Measurements from ENCODE around the gene MKS1.

The MKS1 gene

DNA sequence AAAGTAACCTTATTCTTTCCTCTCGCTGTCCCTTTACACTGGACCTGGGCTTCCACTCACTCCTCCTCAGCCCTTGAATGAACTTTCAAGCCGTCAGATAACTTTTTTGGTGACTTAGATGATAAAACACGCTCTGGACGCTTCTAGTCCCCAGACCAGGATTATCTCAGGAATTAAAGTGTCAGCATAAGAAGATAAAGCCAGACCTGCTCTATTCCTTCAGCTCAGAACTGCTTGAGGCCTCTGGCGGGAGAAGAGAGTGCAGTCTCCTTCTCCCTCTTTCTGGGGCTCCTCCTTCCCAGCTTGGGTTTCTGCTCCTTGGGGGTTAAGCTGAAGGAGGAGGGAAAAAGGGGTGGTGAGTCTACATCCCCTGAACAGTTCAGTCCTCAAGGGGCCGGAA lies 25.9 kb upstream of the MKS1 start:
- FAIRE-seq = no peak

DNA sequence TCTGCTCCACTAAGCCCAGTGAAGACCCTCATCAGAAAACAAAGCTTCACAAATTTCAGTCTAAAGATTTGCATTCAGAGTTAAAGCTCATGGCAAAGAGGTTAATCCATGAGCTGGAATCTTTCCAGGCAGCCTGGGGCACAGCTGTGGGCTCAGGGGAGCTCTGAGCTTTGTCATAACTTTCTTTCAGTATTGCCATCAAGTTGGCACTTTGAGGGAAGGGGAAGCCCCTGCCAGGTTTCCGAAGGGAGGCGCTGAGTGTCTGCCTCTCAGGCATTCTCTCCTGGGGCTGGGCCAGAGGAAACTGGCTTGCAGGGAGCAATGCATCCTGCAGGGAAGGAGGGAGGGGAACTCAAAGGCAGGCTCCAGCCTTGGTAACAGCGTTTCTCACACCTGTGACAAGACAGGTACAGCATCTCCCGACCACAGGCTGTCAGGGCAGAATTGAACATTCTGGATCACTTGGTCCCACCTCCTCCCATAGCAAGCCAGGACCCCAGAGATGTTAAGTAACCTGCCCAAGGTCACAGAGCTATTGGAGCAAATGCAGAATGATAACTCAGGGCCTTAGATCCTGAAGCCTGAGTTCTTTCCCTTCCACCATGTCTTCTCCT lies 23.2 kb upstream of the MKS1 start:
- FAIRE-seq = no peak

DNA sequence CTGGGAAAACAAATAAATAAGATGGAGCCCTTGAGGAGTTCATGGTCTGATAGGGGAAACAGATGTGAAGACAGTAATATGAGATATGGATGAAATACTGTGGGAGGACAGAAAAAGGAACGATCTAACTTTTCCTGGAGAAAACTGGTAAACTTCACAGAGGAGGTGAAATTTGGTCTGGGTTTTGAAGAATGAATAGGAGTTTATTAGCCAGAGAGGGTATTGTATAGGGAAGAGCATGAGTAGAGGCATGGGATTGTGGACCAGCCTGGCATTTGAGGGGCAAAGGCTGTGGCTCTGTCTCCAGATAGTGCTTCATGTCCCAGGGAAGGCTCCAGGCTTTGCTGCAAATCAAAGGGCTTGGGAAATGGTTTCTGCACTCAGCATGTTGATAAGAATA lies 20.9 kb upstream of the MKS1 start:
- FAIRE-seq = no peak

DNA sequence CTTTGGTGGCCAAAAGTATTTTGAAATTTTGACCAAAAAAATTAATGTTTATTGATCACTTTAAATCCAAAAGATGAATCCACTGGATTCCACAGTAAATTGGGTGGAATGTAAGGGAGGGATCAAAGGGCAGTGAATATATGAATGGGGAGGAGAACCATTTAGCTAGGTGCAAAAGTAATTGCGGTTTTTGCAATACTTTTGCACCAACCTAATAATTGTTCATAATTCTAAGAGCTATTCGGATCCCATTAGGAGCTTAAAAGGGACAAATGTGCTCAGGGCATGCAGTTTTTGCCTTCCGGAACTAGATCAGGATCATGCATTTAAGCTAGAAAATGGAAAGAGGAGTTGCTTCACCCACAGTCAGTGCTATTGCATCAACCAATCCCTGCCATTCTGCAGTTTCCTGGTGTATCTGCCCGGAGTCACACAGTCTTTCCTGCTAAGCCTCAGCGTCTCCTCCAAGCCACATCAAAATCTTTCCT lies 19.1 kb upstream of the MKS1 start, which contains the start of gene LPO:
TSS of gene LPO (plus strand) at position 438 of the 488 bp plus-strand sequence. CDS start 4,396 bp downstream, outside the sequence.
- no peak for FAIRE-seq

DNA sequence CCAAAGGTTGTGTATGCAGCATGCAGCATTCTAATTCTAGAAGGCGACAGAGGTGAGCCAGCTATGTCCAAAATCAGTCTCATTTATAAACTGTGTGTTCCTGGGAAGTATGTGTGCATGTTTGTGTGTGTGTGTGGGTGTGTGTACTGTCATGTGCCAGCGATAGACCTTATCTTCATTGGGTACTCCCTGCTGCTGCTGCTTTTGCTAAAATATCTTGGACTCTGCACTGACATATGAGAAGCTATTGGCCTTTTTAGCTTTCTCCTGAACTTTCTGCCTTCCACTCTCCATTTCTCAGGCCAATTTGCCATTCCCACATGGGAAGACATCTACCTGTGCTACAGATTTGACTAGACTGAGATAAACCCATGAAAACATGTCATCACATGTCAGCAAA lies 17.3 kb upstream of the MKS1 start:
- no peak for FAIRE-seq

DNA sequence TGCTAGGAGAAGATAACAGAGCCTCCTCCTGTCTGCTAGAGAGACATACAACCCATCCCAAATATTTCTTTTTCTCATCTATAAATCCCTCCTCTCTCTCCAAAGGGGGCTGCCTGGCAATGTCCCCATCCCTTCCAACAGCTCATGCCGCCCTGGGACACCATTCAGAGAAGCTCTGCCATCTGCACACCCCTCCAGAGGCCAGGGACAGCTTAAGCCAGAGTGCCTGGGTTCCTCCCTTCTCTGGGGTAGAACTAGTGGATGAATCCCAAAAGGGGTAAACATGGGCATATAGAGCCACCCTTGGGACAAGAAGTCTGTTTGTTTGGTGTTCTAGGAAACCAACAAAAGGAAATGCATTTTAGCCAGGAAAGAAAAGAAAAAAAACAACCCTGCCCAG lies 16.8 kb upstream of the MKS1 start:
- FAIRE-seq = no peak

DNA sequence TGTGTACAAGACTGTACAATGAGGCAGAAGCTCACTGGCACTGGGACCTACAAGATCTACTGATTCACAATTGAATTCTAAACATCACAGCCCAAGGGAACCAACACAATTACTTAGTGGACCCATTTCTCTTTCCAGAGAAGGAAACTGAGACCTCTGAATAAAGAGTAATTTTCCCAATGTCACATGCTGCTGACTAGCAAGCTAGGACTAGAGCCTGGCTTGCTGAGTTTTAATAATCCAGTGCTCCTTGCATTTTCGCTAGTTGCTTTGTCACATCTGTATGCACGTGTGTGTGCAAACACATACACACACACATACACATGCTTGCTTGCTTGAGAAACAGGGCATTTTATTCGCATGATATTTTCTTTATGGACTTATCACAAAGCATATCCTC lies 15.5 kb upstream of the MKS1 start:
- no peak for FAIRE-seq

DNA sequence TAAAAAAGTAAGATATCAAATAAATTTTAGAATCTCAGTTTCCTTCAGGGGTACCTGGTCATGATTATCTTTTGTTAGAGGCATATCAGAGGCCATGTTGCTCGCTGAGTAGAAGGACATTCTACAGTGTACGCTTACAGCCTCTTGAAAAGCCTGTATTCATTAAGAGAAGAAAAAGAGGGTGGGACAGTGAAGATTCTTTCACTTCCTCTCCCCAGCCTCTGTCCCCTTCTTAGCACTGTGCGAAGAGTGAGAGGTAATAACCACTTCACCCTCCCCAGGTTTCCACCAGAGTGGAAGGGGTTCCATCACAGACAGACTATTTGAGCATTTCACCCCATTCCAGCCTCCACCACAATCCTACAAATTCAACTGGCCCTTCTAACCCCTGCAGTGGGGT lies 14.5 kb upstream of the MKS1 start:
- no peak for FAIRE-seq

DNA sequence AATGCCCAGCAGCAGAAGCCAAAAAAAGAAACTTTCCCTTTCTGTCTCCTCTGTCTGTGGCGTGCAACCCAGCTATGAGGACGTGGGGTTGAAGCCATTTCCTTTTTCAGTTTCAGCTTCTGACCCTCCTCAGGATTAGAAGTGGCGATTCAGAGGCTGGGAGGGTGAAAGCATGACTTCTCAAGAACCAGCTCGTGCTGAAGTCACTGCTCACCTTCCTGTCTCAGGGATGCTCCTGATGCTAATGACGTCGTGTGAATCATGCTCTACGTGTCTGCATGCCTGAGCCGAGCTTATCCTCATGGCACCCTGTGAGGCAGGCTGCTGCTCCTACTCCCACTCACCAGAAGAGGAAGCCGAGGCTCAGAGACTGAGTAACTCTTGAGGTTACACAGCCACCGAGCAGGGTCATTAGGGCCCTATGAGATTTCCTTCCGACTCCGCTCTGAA lies 13.7 kb upstream of the MKS1 start:
- no peak for FAIRE-seq

DNA sequence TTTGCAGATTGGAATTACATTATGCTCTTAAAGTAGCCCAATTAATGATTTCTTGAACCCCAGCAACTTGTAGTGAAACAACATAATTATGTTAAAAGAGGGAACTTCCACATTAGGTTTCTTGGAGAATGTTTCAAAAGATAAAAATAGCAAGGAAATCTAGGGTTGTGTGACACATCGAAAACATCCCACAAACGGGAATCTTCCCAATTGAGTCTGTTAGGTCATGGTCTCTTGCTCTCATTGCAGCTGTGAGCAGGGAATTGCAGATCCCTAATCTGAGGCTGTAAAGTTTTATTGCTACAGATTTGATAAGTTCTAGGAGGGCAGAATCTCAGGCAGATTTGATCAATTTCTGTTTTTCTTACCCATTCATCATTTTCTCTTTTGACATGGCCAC lies 12.6 kb upstream of the MKS1 start:
- FAIRE-seq = no peak

DNA sequence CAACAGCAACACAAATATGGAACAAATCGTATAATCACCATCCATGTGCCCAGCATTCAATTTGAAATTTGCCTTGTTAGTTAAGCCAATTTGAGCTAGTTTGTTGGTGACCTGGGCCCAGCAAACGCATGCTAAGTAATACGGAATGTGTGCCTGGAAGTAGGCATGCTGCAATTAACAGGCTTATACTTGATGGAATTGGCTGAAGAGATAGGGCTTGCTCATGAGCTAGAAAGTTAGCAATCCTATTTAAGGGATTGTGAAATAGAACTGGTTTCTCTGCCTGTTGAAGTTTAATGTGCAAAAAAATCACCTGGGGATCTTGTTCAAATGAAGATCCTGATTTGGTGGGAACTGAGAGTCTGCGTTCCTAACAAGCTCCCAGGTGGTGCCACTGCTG lies 10.8 kb upstream of the MKS1 start:
- no peak for FAIRE-seq

DNA sequence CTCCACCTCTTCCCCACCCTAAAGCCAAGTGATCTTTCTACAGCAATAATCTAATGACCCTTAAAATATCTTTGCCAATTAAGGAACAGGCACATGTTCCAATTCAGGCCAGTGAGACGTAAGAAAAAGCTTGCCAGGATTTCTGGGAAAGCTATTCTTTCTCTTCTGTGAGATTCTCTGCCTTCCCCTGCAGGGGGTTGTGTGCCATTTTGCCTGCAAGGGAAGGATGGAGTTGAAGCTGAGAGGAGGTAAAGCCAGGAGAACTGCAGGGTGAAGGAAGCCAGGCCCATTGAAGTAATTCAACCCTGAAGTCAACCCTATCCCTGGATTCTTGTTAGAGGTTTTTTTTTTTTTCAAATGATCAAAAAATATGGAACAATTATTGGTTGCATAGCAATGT lies 10.3 kb upstream of the MKS1 start:
- no peak for FAIRE-seq

DNA sequence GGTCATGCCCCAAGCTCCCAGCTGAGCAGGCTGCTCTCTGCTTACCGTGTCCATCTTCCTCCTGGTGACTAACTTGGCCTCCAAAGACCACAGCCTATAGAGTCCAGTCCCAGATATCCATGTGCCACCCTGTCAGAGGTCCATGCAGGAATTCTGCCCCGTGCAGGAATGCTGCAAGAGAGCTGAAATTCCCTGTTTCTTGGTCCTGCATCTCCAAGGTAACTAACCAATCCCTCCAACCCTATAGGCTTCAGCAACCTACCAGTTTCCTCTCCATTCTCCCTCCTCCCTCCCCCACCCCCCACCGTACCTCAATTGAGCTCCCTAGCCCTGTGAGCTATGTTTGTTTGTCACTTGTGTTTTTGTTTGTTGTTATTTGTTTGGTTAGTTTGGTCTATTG lies 9.6 kb upstream of the MKS1 start:
- FAIRE-seq = no peak

DNA sequence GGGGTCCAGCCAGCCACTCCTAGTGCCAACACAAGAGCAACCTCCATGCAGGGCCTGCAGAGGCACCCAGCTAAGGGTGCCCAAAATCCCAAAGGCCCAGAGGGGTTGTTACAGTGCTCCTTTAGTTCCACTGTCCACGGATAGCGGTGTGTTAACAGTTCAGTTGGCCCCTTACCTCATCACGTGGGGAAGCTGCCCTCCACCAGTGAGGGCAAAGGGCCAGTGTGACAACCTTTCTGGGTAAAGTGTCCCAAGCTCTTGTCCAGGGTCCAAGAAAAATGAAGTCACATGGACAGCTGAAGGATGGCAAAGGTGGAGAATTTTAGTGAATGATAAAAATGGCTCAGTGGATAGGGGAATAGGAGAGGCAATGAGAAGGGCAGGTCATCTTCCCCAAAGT lies 8.7 kb upstream of the MKS1 start:
- FAIRE-seq = no peak

DNA sequence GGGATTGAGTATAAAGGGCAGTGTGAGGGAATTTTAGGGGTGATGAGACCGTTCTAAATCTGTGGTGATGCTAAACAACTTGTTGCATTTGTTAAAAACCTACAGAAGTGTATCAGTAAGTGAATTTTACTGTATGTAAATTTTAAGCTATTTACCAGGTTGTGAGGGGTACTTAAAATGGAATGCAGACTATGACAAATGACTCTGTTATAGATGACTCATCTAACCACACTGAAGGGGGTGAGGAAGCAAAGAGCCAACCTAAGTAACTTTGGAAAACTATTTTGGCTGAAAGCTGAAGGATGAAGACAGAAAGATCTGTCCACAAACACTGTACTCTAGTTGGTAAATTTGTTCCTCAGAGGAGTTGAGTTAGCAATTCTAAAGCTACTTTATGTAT lies 5.3 kb upstream of the MKS1 start:
- no peak for FAIRE-seq

DNA sequence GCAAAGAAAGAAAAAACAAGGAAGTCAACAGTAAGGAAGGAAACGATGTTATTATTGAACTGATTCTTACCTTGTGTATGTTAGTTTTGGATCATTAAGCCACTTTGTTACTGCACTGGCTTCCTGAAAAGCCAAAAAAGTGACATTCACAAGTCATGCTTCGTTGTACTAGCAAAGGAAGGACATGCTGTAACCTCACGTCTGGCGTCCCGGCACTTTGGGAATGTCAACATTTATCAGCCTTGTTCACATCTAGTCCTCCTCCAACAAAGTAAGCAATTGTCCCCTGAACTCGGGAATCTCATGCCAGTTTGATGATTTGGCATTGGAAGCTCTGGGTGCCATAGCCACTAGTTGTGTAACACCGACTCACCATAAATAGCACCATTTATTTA lies 731 bp upstream of the MKS1 start:
- FAIRE-seq = no peak

DNA sequence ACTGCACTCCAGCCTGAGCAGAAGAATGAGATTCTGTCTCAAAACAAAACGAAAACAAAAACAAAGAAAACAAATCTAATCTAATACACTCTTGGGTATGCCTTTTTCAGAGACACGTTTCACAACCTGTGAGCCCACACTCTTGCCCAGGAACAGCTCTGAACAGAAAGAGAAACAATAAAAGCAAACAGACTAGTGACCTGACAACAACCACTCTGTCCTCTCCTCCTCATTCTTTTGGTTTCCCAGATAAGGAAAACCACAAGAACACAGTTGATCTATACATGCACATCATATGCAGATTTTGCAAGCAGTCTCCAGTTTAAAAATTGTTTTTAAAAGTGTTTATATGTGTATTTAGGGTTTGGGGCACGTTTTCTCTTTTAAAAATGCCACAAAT lies 1.3 kb downstream of the MKS1 start:
- no peak for FAIRE-seq

DNA sequence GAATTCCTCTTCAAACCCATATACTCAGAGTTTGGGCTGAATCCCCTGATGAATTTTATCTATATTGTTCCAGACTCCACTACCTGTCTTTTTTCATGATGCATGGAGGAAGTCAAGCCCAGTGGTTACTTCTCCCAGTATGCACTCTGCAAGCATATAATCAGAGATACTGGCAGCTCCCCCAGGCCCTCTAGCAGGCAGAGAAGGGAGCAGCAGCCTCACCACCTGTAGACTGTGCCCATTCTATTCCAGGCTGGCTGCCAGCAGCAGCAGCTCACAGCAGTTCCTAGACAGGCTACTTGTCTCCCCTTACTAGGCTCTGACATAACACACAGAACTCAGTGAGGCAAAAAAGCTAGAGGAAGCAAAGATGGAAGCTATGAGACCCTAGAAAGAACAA lies 3.4 kb downstream of the MKS1 start:
- FAIRE-seq = no peak

DNA sequence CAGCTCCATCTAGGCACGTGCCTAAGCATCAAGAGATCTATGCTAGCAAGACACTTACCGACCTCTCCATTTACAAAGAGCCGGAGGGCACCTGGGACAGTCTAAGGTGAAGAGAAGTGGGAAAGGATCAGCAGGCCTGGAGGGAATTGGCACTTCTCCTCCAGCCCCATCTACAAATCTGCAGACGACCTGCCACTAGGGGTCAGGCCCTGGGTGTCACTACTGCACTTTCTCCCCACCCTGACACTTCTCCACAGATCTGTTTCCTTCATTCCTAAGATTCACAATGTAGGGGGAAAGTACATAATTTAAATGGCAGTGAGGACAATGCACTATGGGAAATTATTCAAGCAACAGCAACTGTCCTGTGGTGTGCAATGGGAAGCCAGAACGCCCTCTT lies 8.1 kb downstream of the MKS1 start:
- no peak for FAIRE-seq

DNA sequence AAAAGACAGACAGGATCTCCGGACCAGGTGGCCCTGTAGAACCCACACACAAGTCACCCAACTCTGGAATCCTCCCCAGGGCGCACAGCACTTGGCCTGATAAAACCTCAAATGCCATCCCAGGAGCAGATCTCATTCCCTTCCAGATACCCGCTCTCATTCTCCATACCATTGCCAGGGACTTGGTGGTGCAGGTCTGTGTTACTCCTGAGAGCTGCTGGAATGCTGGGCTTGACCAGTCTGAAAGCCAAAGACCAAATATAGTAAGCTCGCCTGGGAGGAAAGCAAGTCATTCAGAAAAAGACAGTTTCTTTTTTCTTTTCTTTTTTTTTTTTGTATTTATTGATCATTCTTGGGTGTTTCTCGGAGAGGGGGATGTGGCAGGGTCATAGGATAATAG lies 10.7 kb downstream of the MKS1 start:
- FAIRE-seq = no peak

DNA sequence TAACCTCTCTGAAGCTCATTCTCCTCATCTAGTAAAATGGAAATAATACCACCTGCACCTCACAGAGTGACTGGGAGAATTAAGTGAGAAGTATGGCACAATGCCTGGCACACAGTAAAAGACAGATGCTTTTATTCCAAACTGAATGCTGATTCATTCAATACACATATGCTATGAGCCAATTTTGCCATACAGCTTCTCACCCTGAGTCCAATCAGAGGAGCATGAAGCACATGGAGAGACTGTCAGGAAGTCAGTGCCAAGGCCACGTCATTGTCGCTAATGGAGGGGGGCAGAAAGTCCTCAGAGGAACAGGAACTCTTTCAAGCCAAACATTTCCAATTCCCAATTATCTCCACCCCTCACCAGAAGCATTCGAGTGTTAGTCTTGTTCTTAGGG lies 11.6 kb downstream of the MKS1 start:
- no peak for FAIRE-seq

DNA sequence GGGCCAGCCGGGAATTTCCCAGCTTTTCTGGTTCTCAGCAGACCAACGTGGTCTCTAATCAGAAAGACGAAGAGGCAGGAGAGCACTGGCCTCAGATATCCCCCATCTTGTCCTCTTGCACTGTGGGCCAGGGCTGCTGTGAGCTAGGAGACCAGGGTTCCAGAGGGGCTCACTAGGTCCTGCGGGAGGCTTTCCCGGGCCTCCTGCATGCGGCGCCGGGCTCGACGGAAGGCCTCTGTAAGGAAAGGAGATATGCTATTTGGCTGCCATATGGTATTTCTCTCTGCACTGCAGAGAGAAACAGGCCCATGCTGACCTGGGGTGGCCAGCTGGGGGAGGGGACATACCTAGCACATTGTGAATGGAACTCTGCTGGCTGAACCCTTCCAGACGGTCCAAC lies 13.1 kb downstream of the MKS1 start:
- no peak for FAIRE-seq

DNA sequence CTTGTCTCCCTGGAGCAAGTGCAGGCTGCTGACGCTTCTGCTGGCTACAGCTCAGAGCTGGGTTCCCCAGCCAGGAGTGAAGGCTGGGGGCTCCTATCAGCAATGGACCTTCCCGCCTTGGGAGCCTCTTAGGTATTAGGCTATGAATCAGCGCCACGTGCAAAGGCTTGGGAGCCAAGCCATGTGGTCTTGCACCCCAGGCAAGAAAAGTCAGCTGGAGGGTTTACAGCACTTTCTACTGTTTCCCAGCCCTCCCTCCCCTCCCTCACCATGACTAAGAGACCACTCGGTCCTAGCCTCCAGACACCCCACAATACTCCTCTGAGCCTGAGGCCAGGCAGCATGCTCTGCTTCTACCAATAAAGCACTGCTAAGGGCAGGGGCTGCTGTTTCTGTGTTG lies 14.3 kb downstream of the MKS1 start:
- no peak for FAIRE-seq

DNA sequence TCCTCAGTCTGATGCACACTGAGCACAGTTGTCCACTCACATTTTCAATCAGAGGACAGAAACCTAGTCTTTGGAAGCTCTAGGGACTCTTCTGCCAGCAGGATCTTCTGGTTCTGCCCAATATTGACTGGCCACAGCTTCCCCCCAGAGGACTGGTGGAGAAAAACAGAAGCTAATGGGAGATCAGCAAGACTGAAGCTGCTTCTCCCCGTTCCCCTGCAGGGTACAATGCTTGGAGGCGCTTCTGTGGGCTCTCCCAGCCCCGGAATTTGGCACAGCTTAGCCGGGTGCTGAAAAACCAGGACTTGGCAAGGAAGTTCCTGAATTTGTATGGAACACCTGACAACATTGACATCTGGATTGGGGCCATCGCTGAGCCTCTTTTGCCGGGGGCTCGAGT lies 16.2 kb downstream of the MKS1 start:
- FAIRE-seq = no peak

DNA sequence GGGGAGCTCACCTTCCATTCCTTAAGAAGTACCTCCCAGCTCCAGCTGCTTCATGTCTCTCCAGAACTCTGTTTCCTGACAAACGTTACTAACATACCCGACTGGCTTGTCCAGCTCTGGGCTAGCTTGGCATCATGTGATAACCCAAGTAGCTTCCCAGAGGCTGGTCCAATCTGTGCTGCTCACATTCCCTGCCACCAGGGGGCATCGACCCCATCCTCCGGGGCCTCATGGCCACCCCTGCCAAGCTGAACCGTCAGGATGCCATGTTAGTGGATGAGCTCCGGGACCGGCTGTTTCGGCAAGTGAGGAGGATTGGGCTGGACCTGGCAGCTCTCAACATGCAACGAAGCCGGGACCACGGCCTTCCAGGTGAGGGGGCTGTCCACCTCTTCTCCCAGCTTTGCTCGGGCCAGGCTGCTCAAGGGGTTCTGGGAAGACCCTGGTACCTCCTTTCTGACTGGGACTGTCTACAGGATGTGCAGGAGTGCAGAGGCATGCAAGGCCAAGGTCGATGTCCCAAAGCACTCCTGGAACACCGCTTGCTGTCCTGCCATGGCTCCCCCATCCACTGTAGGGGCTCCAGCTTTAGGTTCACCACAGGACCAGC lies 18.9 kb downstream of the MKS1 start:
- no peak for FAIRE-seq
